ENCODE measurements around the gene TNFRSF14. TPM values are rescaled to one million over a fixed set of nuclear protein-coding genes. Genes with fewer than 3 reads are reported as not detected.

The TNFRSF14 gene
- total RNA-seq, 2 experiments from 2014 or later = 106 to 111 TPM

Other genes starting within 250 kb of the TNFRSF14 start
- gene MORN1, start 164.8 kb upstream of the TNFRSF14 start, total RNA-seq = 1 to 10 TPM; 8.0 to 8.5 TPM
- 100 to 1,000 TPM; 146 to 174 TPM for gene RER1, start 164.5 kb upstream of the TNFRSF14 start, total RNA-seq
- gene PEX10, start 143.8 kb upstream of the TNFRSF14 start, total RNA-seq = 10 to 100 TPM in 1 of 2 experiments, 1 to 10 TPM in 1; 8.7 to 12.3 TPM
- 10 to 100 TPM in 1 of 2 experiments, 1 to 10 TPM in 1; 6.5 to 13.5 TPM for gene PLCH2, start 80.1 kb upstream of the TNFRSF14 start, total RNA-seq
- gene PANK4, start 29.8 kb upstream of the TNFRSF14 start, total RNA-seq = 10 to 100 TPM; 72.2 to 91.2 TPM
- gene HES5, start 26.1 kb upstream of the TNFRSF14 start, total RNA-seq = not detected
- 10 to 100 TPM; 22.4 to 26.2 TPM for gene PRXL2B, start 30.4 kb downstream of the TNFRSF14 start, total RNA-seq
- gene MMEL1, start 76.6 kb downstream of the TNFRSF14 start, total RNA-seq = under 1 TPM in 1 of 2 experiments, not detected in 1; 0.58 TPM
- gene TTC34, start 245.3 kb downstream of the TNFRSF14 start, total RNA-seq = 1 to 10 TPM; 1.1 TPM